Fibroblast of villous mesenchyme (primary cell): ENCODE results near the gene TMEM174. TPM values are rescaled to one million over a fixed set of nuclear protein-coding genes. Genes with fewer than 3 reads are reported as not detected.

ENCODE experiments used
- DNase-seq: peaks from one replicate; pipeline ENCODE4 v3.0.0-alpha.2; 2010; ENCODE audit warnings: low read depth
- H3K4me3 ChIP-seq: 2 replicates; pipeline ENCODE4 v1.5.1; 2011; ENCODE audit warnings: low read depth, mild to moderate bottlenecking, low read length
- CTCF ChIP-seq: IDR thresholded peaks from 2 replicates; pipeline ENCODE4 v1.5.1; 2012; ENCODE audit warnings: low read depth, mild to moderate bottlenecking, low read length; ENCODE audit not compliant: insufficient read depth
- total RNA-seq: library from RNA; depleted of rRNA; stranded (reverse); fragments of >200 nt; gene quantifications from 2 replicates; pipeline ENCODE4 v1.2.3, GENCODE V29; 2012

Gene TMEM174
- total RNA-seq = not detected in 2 replicates

GRCh38 chr5:73172951-73173350 lies at the start of gene TMEM174:
Gene TMEM174 (plus strand): TSS chr5:73173193. CDS start chr5:73173244, 51 bp downstream.
- DNase-seq = no peak
- no peak for TF ChIP-seq CTCF
- no peak within 1 kb of the TSS for H3K4me3 ChIP-seq

GRCh38 chr5:73125289-73125688 lies 47.7 kb upstream of the TMEM174 start:
- DNase-seq = no peak
- H3K4me3 ChIP-seq = no peak overlapping the region
- TF ChIP-seq CTCF = no peak

- no peak for TF ChIP-seq CTCF
- DNase-seq = peak; percentile 57
- H3K4me3 ChIP-seq = no peak overlapping the region
Observed at GRCh38 chr5:73126381-73126780, 46.6 kb upstream of the TMEM174 start.

- DNase-seq = no peak
- no peak overlapping the region for H3K4me3 ChIP-seq
- TF ChIP-seq CTCF = no peak
Observed at GRCh38 chr5:73126957-73127356, 46.0 kb upstream of the TMEM174 start.

- DNase-seq = no peak
- no peak overlapping the region for H3K4me3 ChIP-seq
- TF ChIP-seq CTCF = no peak
Observed at GRCh38 chr5:73129143-73129542, 43.9 kb upstream of the TMEM174 start.

- peak; percentile 47 for DNase-seq
- no peak for TF ChIP-seq CTCF
- no peak overlapping the region for H3K4me3 ChIP-seq
Observed at GRCh38 chr5:73130811-73131210, 42.2 kb upstream of the TMEM174 start.

- no peak overlapping the region for H3K4me3 ChIP-seq
- TF ChIP-seq CTCF = no peak
- DNase-seq = no peak
Observed at GRCh38 chr5:73131711-73132425, 41.1 kb upstream of the TMEM174 start.
